ENCODE data around the gene TTC12. TPM values are rescaled to one million over a fixed set of nuclear protein-coding genes. Genes with fewer than 3 reads are reported as not detected.

Gene TTC12
- total and polyA plus RNA-seq, 12 donors: 3.3 to 18.0 (median 7.8) TPM

- 42 to 64% methylated on average over 2 of the region's 2 CpGs for WGBS, 2 donors
Observed at GRCh38 chr11:113308601-113309000, 5.8 kb upstream of the TTC12 start.

GRCh38 chr11:113311536-113311935 lies 2.8 kb upstream of the TTC12 start:
- ATAC-seq (no peak), DNase-seq (no peak)
- 89 to 93% methylated on average over 1 of the region's 1 CpG for WGBS, 2 donors
- H3K27ac ChIP-seq: no peak overlapping the region
- no peaks in the 10 kb centered on the region for H3K27me3 ChIP-seq
- H3K4me3 ChIP-seq: no peak overlapping the region
- TF ChIP-seq CTCF (IDR thresholded peaks at IDR 0.05): no peak
- peaks cover 3 to 19% (median 17%) of the 10 kb centered on the region in 9 donors for H3K4me1 ChIP-seq
- no peaks in the 10 kb centered on the region for H3K36me3 ChIP-seq
- intact Hi-C loops (cut with DNase I): loop anchor here in 1 of 10 donors (10.0 kb wide), 1 partner anchor 483 kb away; no protein-coding TSS in a partner anchor
- no peaks in the 10 kb centered on the region for H3K9me3 ChIP-seq

More at GRCh38 chr11:113308601-113309000, 5.8 kb upstream of the TTC12 start:
- H3K27ac ChIP-seq: no peak overlapping the region
- H3K4me1 ChIP-seq: peaks cover 0 to 8% (median under 1%) of the 10 kb centered on the region in 9 donors
- H3K27me3 ChIP-seq: no peaks in the 10 kb centered on the region
- no peak for TF ChIP-seq CTCF (IDR thresholded peaks at IDR 0.05)
- intact Hi-C loops (cut with DNase I): loop anchor here in 6 of 10 donors (2.0 to 10.0 kb wide), 7 partner anchors 56 to 489 kb away; no protein-coding TSS in a partner anchor
- DNase-seq: no peak
- no peak overlapping the region for H3K4me3 ChIP-seq
- no peaks in the 10 kb centered on the region for H3K36me3 ChIP-seq
- ATAC-seq: no peak
- H3K9me3 ChIP-seq: no peaks in the 10 kb centered on the region

DNA sequence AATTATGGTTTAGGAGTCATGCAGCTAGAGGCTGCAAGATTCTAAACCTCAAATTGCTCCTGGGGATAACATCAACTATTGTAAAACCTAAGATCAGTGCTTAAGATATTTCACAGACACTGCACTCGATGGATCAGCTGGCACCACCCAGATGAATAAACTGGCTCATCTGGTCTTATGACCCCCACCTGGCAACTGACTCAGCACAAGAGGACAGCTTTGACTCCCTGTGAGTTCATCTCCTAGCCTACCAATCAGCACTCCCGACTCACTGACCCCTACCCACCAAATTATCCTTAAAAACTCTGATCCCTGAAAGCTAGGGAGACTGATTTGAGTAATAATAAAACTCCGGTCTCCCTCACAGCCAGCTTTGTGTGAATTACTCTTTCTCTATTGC lies 782 bp upstream of the TTC12 start:
- no peak for TF ChIP-seq CTCF (IDR thresholded peaks at IDR 0.05)
- peak overlapping the region in 1 of 10 donors; percentile 82 for H3K27ac ChIP-seq
- no peaks in the 10 kb centered on the region for H3K27me3 ChIP-seq
- H3K4me3 ChIP-seq: peak overlapping the region in 6 of 10 donors; percentile 54 to 92 (median 80)
- DNase-seq (no peak), ATAC-seq (no peak)
- peaks cover 0 to 20% (median 0%) of the 10 kb centered on the region in 9 donors for H3K36me3 ChIP-seq
- peaks cover 3 to 19% (median 17%) of the 10 kb centered on the region in 9 donors for H3K4me1 ChIP-seq
- H3K9me3 ChIP-seq: no peaks in the 10 kb centered on the region
- intact Hi-C loops (cut with DNase I): loop anchor here in 1 of 10 donors (10.0 kb wide), 1 partner anchor 481 kb away; no protein-coding TSS in a partner anchor
- WGBS, 2 donors: 92 to 95% methylated on average over 3 of the region's 3 CpGs

DNA sequence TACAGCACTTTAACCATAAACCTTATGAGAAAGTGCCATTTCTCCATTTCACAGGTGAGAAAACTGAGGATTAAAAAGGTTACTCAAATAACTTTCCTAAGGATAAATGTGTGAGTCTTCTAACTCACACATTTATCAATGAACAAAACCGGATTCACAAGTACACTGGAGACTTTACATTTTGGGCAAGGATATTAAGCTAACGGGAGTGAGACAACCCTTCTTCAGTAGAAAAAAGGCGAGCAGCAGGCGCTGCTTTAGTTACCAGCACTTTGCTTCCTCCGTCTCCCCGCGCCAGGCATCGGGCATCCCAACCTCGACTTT lies 356 bp upstream of the TTC12 start:
- no peak for TF ChIP-seq CTCF (IDR thresholded peaks at IDR 0.05)
- Histone ChIP-seq H3K27me3 (no peaks in the 10 kb centered on the region), H3K27ac (peak overlapping the region in 9 of 10 donors; percentile 5 to 92 (median 89)), H3K9me3 (no peaks in the 10 kb centered on the region), H3K36me3 (peaks cover 0 to 23% (median 0%) of the 10 kb centered on the region in 9 donors), H3K4me3 (peak overlapping the region in 9 of 10 donors; percentile 54 to 92 (median 78)), H3K4me1 (peaks cover 3 to 19% (median 17%) of the 10 kb centered on the region in 9 donors)
- intact Hi-C loops (cut with DNase I): loop anchor here in 1 of 10 donors (10.0 kb wide), 1 partner anchor 481 kb away; no protein-coding TSS in a partner anchor
- DNase-seq (no peak), ATAC-seq (no peak)
- 4 to 5% methylated on average over 9 of the region's 9 CpGs for WGBS, 2 donors

Measured in heart right ventricle (tissue), 16 donors.